Sigmoid colon (tissue), 7 donors: ENCODE measurements around the gene KIAA0232. TPM values are rescaled to one million over a fixed set of nuclear protein-coding genes. Genes with fewer than 3 reads are reported as not detected.

Experiments used
- DNase-seq: peaks from one replicate; pipeline ENCODE4 v3.0.0-alpha.2; 2019
- H3K27ac ChIP-seq, 4 donors: fragments of 200-600 bp; sonication (generic); one replicate each; pipeline ENCODE4 v1.5.1; 2016 to 2019; ENCODE audit warnings: mild to moderate bottlenecking in 1 of 4
- H3K27me3 ChIP-seq, 3 donors: fragments of 200-600 bp; sonication (generic); one replicate each; pipeline ENCODE4 v1.5.1; 2019; ENCODE audit warnings: mild to moderate bottlenecking in 1 of 3
- H3K36me3 ChIP-seq, 4 donors: fragments of 200-600 bp; sonication (generic); one replicate each; pipeline ENCODE4 v1.5.1; 2016 to 2019
- H3K4me1 ChIP-seq, 4 donors: fragments of 200-600 bp; sonication (generic); one replicate each; pipeline ENCODE4 v1.5.1; 2017 to 2019
- H3K4me3 ChIP-seq, 4 donors: fragments of 200-600 bp; sonication (generic); one replicate each; pipeline ENCODE4 v1.5.1; 2017 to 2019; ENCODE audit warnings: mild to moderate bottlenecking in 2 of 4, moderate library complexity in 1 of 4
- H3K9me3 ChIP-seq, 4 donors: fragments of 200-600 bp in 3 of 4; sonication (generic) in 3 of 4; one replicate each; pipeline versions ENCODE4 v1.5.1 to v1.6.1; 2013 to 2019
- EP300 ChIP-seq, 4 donors: sonication (generic); formaldehyde crosslinking; IDR thresholded peaks; one replicate each; pipeline ENCODE4 v1.6.1; 2017; ENCODE audit warnings: antibody characterized with exemption in 4 of 4
- POLR2A ChIP-seq, 2 donors: fragments of 450-650 bp; IDR thresholded peaks; one replicate each; pipeline ENCODE4 v1.6.1; 2016; ENCODE audit warnings: antibody characterized with exemption in 2 of 2, mild to moderate bottlenecking in 2 of 2, moderate library complexity in 2 of 2
- POLR2AphosphoS5 ChIP-seq, 4 donors: sonication (generic); formaldehyde crosslinking; IDR thresholded peaks; one replicate each; pipeline ENCODE4 v1.6.1; 2017; ENCODE audit warnings: antibody characterized with exemption in 4 of 4
- WGBS, 2 donors: extraction: QIAGEN DNeasy Blood & Tissue Kit; methylation state at CpG; one replicate each; pipeline ENCODE4 v1.1.7; 2013; 5-methylcytosine and 5-hydroxymethylcytosine counted together
- intact Hi-C: fragments of 100-400 bp; cut with DNase I; formaldehyde crosslinking; loops from one replicate; pipeline ENCODE4 v1.15.1; 2023
- polyA plus RNA-seq, 3 donors: library from polyadenylated mRNA; stranded (reverse); fragments of 200-250 nt; gene quantifications; one replicate each; pipeline ENCODE4 v1.2.3, GENCODE V29; 2013
- total RNA-seq, 4 donors: library from RNA; depleted of rRNA; stranded (reverse); fragments of >200 nt; gene quantifications; one replicate each; pipeline ENCODE4 v1.1.0, GENCODE V29; 2016
- TF ChIP-seq, protein P1 (sequence below), 4 experiments: fragments of 450-650 bp in 3 of 4; fragments of 200-600 bp in 1 of 4; IDR thresholded peaks; one replicate each; pipeline ENCODE4 v1.5.1; 2016 to 2019; ENCODE audit warnings: antibody characterized with exemption in 4 of 4, mild to moderate bottlenecking in 3 of 4, moderate library complexity in 2 of 4
- donor health status: healthy with polysubstance abuse.
- donor health status: Bipolar disorder and iron deficiency.
- donor health status: healthy.

KIAA0232 gene
- total and polyA plus RNA-seq, 7 donors = 7.8 to 67.9 (median 23.8) TPM

DNA sequence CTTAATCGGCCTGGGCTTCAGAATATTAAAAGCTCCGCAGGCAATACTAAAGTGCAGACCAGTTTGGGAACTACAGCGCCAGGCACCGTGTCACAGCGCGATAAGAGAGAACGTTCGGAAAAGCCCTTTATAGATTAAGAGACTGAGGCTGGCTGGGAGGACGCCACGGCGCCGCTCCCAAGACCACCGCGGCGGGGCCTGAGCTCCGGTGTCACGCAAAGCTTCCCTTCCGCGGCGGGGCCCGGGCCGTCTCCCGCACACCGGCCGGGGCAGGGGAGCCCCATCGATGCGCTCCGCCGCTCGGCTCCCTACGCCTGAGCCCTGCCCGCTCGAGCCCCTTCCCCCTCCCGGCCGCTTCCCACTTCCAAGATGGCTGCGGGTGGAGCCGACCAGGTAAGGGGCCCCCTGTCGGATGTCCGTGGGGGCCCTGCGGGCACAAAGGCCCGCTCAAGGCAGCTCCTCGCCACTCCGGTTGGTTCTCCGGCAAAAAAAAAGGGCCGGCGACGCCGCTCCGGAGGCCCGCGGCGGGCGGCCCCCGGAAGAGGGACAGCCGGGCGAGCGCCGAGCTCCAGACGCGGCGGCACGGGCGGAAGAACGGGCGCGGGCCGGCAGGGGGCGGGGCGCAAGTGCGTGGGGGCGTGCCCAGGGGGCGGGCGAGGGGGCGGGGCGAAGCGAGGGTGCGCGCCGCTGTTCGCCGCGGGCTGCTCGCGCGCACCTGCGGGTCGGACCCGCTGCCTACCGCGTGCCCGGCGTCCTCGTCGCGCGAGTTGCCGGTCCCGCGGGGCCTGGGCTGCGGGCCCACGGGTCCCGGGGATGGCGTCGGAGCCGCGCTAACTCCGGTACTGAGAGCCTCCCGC, 126.8 kb downstream of the KIAA0232 start, which contains the start of gene TBC1D14:
Gene TBC1D14, plus strand, starts transcription at position 714 of the 857 bp plus-strand sequence. CDS start 13,564 bp downstream, outside the sequence.
- intact Hi-C loops = loop anchor here (1.0 to 2.0 kb wide), 3 partner anchors 77 to 157 kb away; partner anchors contain the start of gene KIAA0232
- H3K9me3 ChIP-seq = no peaks in the 10 kb centered on the region
- WGBS, 2 donors = 0 to 1% methylated on average over 108 of the region's 108 CpGs
- peak; percentile 95 for DNase-seq
- peak in 3 of 4 donors; percentile 51 to 57 (median 52) for TF ChIP-seq POLR2AphosphoS5 (IDR thresholded peaks at IDR 0.05)
- TF ChIP-seq EP300 (IDR thresholded peaks at IDR 0.05) = no peak
- H3K36me3 ChIP-seq = no peaks in the 10 kb centered on the region
- H3K4me1 ChIP-seq = peaks cover 0 to 30% (median 26%) of the 10 kb centered on the region in 4 donors
- H3K27me3 ChIP-seq = no peaks in the 10 kb centered on the region
- peak within 1 kb of the TSS; percentile 96 to 99 (median 98) for H3K27ac ChIP-seq
- peak within 1 kb of the TSS; percentile 76 to 88 (median 84) for H3K4me3 ChIP-seq

GRCh38 chr4:6909970-6910339, 127.4 kb downstream of the KIAA0232 start:
- DNase-seq = no peak
- WGBS, 2 donors = 0 to 1% methylated on average over 58 of the region's 58 CpGs
- TF ChIP-seq, protein P1, sequence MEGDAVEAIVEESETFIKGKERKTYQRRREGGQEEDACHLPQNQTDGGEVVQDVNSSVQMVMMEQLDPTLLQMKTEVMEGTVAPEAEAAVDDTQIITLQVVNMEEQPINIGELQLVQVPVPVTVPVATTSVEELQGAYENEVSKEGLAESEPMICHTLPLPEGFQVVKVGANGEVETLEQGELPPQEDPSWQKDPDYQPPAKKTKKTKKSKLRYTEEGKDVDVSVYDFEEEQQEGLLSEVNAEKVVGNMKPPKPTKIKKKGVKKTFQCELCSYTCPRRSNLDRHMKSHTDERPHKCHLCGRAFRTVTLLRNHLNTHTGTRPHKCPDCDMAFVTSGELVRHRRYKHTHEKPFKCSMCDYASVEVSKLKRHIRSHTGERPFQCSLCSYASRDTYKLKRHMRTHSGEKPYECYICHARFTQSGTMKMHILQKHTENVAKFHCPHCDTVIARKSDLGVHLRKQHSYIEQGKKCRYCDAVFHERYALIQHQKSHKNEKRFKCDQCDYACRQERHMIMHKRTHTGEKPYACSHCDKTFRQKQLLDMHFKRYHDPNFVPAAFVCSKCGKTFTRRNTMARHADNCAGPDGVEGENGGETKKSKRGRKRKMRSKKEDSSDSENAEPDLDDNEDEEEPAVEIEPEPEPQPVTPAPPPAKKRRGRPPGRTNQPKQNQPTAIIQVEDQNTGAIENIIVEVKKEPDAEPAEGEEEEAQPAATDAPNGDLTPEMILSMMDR (IDR thresholded peaks at IDR 0.05) = no peak
- TF ChIP-seq POLR2AphosphoS5 (IDR thresholded peaks at IDR 0.05) (no peak), EP300 (IDR thresholded peaks at IDR 0.05) (no peak), POLR2A (IDR thresholded peaks at IDR 0.05) (no peak)
- peaks cover 0 to 30% (median 26%) of the 10 kb centered on the region in 4 donors for H3K4me1 ChIP-seq
- peak overlapping the region; percentile 96 to 99 (median 98) for H3K27ac ChIP-seq
- intact Hi-C loops = loop anchor here (1.0 to 2.0 kb wide), 3 partner anchors 76 to 157 kb away; partner anchors contain the start of gene KIAA0232
- no peaks in the 10 kb centered on the region for H3K9me3 ChIP-seq
- H3K4me3 ChIP-seq = peak overlapping the region; percentile 76 to 88 (median 84)
- no peaks in the 10 kb centered on the region for H3K27me3 ChIP-seq
- no peaks in the 10 kb centered on the region for H3K36me3 ChIP-seq

DNA sequence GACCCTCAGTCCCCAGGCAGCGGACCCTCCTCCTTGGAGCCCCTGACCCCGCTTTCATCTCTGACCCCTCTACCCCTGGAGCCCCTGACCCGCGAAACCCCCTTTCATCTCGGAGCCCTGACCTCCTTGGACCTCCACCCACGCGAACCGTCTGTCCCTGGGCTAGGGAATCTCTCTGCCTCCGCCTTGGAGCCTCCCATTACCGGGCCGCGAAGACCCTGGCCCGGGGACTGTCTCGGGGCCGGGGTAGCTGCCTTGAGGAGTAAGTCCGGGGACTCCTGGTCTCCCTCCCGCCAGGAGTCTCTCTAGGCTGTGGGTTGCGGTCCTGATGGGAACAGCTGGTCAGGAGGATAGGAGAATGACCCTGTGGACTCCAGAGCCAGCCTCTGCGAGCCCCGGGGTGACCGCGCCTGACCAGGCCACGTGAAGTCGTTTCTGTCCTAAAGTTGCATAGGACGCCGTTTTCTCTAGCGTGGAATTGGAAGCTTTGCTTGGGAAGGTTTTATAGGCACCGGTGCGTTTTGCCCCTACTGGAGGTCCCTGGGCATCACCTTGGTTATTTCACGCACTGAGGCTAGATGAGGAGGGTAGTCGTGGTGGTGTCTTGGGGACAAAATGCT, 127.9 kb downstream of the KIAA0232 start:
- H3K27me3 ChIP-seq = no peaks in the 10 kb centered on the region
- peak; percentile 68 for DNase-seq
- intact Hi-C loops = no loop called here
- no peaks in the 10 kb centered on the region for H3K9me3 ChIP-seq
- peaks cover 0 to 30% (median 26%) of the 10 kb centered on the region in 4 donors for H3K4me1 ChIP-seq
- peak overlapping the region; percentile 76 to 88 (median 84) for H3K4me3 ChIP-seq
- WGBS, 2 donors = 5 to 23% methylated on average over 31 of the region's 31 CpGs
- H3K36me3 ChIP-seq = no peaks in the 10 kb centered on the region
- TF ChIP-seq POLR2A (IDR thresholded peaks at IDR 0.05) (no peak), POLR2AphosphoS5 (IDR thresholded peaks at IDR 0.05) (no peak), EP300 (IDR thresholded peaks at IDR 0.05) (no peak)
- TF ChIP-seq, protein P1 (IDR thresholded peaks at IDR 0.05) = no peak
- peak overlapping the region; percentile 96 to 99 (median 98) for H3K27ac ChIP-seq

GRCh38 chr4:6910960-6911874, 128.7 kb downstream of the KIAA0232 start:
- peaks cover 0 to 33% (median 29%) of the 10 kb centered on the region in 4 donors for H3K4me1 ChIP-seq
- intact Hi-C loops = no loop called here
- no peaks in the 10 kb centered on the region for H3K9me3 ChIP-seq
- no peaks in the 10 kb centered on the region for H3K36me3 ChIP-seq
- no peaks in the 10 kb centered on the region for H3K27me3 ChIP-seq
- H3K4me3 ChIP-seq = peak overlapping the region; percentile 76 to 88 (median 84)
- peak; percentile 54 for DNase-seq
- H3K27ac ChIP-seq = peak overlapping the region; percentile 96 to 99 (median 98)
- 73 to 87% methylated on average over 15 of the region's 15 CpGs for WGBS, 2 donors
- TF ChIP-seq, protein P1 (IDR thresholded peaks at IDR 0.05) = no peak
- TF ChIP-seq EP300 (IDR thresholded peaks at IDR 0.05) = no peak
- no peak for TF ChIP-seq POLR2A (IDR thresholded peaks at IDR 0.05)
- TF ChIP-seq POLR2AphosphoS5 (IDR thresholded peaks at IDR 0.05) = no peak
